Ectodermal cell (in vitro differentiated cells): ENCODE results near the gene SLC9A3.

Experiments used
- H3K27ac ChIP-seq: 2 replicates; pipeline ENCODE4 v1.7.0; 2013; ENCODE audit warnings: mild to moderate bottlenecking, low read depth, low read length; ENCODE audit not compliant: insufficient read depth, poor library complexity, severe bottlenecking
- H3K27me3 ChIP-seq: 2 replicates; pipeline ENCODE4 v1.7.0; 2013; ENCODE audit warnings: mild to moderate bottlenecking, low read length; ENCODE audit not compliant: insufficient read depth, control insufficient read depth, poor library complexity, severe bottlenecking
- H3K36me3 ChIP-seq: one replicate; pipeline ENCODE4 v1.7.0; 2013; ENCODE audit warnings: low read length; ENCODE audit not compliant: control insufficient read depth, insufficient read depth
- H3K4me1 ChIP-seq: one replicate; pipeline ENCODE4 v1.7.0; 2013; ENCODE audit warnings: low read length; ENCODE audit not compliant: control insufficient read depth, insufficient read depth
- H3K4me3 ChIP-seq: 2 replicates; pipeline ENCODE4 v1.7.0; 2013; ENCODE audit warnings: low read depth, low read length, control low read depth; ENCODE audit not compliant: insufficient read depth
- H3K9me3 ChIP-seq: 2 replicates; pipeline ENCODE4 v1.7.0; 2013; ENCODE audit warnings: mild to moderate bottlenecking, low read length, moderate library complexity; ENCODE audit not compliant: control insufficient read depth
- WGBS, 2 experiments: methylation state at CpG; one replicate each; pipeline ENCODE4 v1.1.7; 2013; ENCODE audit warnings: missing lambda C conversion rate in 2 of 2; 5-methylcytosine and 5-hydroxymethylcytosine counted together

The SLC9A3 gene

DNA sequence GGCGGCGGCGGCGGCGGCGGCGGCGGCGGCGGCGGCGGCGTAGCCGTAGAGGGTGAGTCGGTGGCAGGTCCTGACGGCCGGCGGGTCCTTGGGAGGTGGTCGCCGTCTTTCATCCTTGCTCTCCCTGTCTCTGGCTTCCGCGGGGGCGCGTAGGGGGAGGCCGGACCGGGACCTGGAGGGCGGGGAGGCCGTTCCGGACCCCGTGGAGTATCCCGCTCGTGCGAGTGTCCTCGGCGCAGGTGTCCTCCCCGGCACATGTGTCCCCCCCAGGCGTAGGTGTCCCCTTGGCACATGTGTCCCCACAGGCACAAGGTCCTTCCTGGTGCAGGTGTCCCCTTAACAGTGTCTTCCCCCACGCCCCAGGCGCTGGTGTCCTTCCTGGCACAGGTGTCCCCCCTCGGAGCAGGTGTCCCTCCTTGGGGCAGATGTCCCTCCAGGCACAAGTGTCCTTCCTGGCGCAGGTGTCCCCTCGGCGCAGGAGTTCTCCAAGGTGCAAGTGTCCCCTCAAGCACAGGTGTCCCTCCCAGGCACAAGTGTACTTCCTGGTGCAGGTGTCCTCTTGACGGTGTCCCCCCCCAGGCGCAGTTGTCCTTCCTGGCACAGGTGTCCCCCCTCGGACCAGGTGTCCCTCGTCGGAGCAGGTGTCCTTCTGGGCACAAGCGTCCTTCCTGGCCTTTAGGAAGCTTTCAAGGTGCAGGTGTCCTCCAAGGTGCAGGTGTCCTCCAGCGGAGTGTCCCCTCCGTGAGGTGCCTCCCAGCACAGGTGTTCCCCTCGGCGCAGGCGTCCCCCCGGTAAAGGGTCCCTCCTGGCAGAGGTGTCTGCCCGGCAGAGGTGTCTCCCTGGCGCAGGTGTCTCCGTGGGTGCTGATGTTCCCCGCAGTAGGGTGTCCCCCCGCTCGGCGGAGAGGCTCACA lies 80.8 kb downstream of the SLC9A3 start:
- H3K27ac ChIP-seq: no peak overlapping the region
- H3K4me1 ChIP-seq: peaks cover 14% of the 10 kb centered on the region
- peaks cover 18% of the 10 kb centered on the region for H3K36me3 ChIP-seq
- H3K27me3 ChIP-seq: no peaks in the 10 kb centered on the region
- H3K9me3 ChIP-seq: no peaks in the 10 kb centered on the region
- peak overlapping the region; percentile 95 for H3K4me3 ChIP-seq
- 22 to 23% methylated on average over 62 of the region's 62 CpGs for WGBS, 2 experiments

- H3K27ac ChIP-seq: no peak within 1 kb of the TSS
- H3K4me1 ChIP-seq: peaks cover 14% of the 10 kb centered on the region
- H3K9me3 ChIP-seq: no peaks in the 10 kb centered on the region
- no peaks in the 10 kb centered on the region for H3K27me3 ChIP-seq
- H3K4me3 ChIP-seq: peak within 1 kb of the TSS; percentile 95
- H3K36me3 ChIP-seq: peaks cover 11% of the 10 kb centered on the region
- WGBS, 2 experiments: 8% methylated on average over 73 of the region's 73 CpGs
Observed at GRCh38 chr5:442335-443238, 81.7 kb downstream of the SLC9A3 start, which contains the start of gene EXOC3. TSS of gene EXOC3 (plus strand) at chr5:443176. CDS start at chr5:446206, 3,030 bp downstream.

DNA sequence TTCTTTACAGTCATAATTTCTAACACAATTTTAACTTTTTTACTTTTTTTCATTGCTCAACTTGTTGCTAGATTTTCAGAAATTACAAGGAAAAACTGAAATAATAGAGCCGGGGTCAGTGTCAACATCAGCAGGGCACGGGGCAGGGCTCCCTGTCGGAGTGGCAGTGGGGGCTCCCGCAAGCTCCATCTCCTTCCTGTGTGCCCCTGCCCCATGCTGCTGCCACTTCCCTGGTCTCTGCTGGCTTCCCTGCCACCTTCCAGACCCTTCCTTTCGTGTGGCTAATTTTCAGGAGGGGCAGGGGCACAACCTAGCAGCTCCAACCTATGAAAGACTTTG lies 82.3 kb downstream of the SLC9A3 start:
- Histone ChIP-seq H3K4me1 (peaks cover 14% of the 10 kb centered on the region), H3K36me3 (peaks cover 5% of the 10 kb centered on the region), H3K27me3 (no peaks in the 10 kb centered on the region), H3K27ac (no peak overlapping the region), H3K4me3 (peak overlapping the region; percentile 95), H3K9me3 (no peaks in the 10 kb centered on the region)
- WGBS, 2 experiments: 88 to 90% methylated on average over 5 of the region's 5 CpGs

GRCh38 chr5:440401-441201 lies 83.6 kb downstream of the SLC9A3 start:
- Histone ChIP-seq H3K9me3 (no peaks in the 10 kb centered on the region), H3K27me3 (no peaks in the 10 kb centered on the region), H3K36me3 (no peaks in the 10 kb centered on the region), H3K4me3 (no peak overlapping the region), H3K27ac (no peak overlapping the region), H3K4me1 (peaks cover 14% of the 10 kb centered on the region)
- WGBS, 2 experiments: 84 to 86% methylated on average over 18 of the region's 18 CpGs

GRCh38 chr5:439636-440035 lies 84.6 kb downstream of the SLC9A3 start:
- Histone ChIP-seq H3K36me3 (no peaks in the 10 kb centered on the region), H3K27me3 (no peaks in the 10 kb centered on the region), H3K4me1 (peaks cover 14% of the 10 kb centered on the region), H3K4me3 (no peak overlapping the region), H3K27ac (no peak overlapping the region), H3K9me3 (no peaks in the 10 kb centered on the region)
- WGBS, 2 experiments: 89% methylated on average over 14 of the region's 14 CpGs

GRCh38 chr5:439181-439580 lies 85.1 kb downstream of the SLC9A3 start:
- 92% methylated on average over 8 of the region's 8 CpGs for WGBS, 2 experiments
- H3K4me3 ChIP-seq: no peak overlapping the region

DNA sequence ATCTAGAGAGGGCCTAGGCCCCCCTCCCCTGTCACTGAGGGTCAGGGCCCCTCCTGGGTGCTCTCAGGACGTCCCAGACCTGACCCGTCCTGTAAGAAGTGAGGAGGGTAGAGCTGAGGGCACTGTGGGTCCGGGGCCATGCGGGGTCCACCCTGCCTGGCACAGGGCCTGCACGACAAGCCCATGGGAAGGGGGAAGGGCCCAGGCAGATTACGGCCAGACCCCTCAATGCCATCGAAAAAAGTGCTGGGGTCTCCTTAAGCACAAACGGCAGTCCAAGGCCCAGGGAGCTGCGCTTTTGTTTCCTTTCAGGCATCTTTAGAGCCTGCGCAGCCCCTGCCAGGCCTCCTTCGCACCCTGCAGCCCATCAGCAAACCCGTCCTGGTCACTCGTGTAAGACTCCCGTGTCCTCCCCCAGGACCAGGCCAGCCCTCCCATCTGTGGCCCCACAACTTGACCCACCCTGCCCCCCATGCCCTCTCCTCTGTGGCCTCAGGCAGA lies 85.7 kb downstream of the SLC9A3 start:
- Histone ChIP-seq H3K27ac (no peak overlapping the region), H3K27me3 (no peaks in the 10 kb centered on the region), H3K9me3 (no peaks in the 10 kb centered on the region), H3K4me1 (peaks cover 7% of the 10 kb centered on the region), H3K36me3 (no peaks in the 10 kb centered on the region), H3K4me3 (no peak overlapping the region)
- WGBS, 2 experiments: 88% methylated on average over 14 of the region's 14 CpGs

More at GRCh38 chr5:439181-439580, 85.1 kb downstream of the SLC9A3 start:
- no peaks in the 10 kb centered on the region for H3K27me3 ChIP-seq
- H3K4me1 ChIP-seq: peaks cover 13% of the 10 kb centered on the region
- H3K36me3 ChIP-seq: no peaks in the 10 kb centered on the region
- H3K27ac ChIP-seq: no peak overlapping the region
- no peaks in the 10 kb centered on the region for H3K9me3 ChIP-seq

DNA sequence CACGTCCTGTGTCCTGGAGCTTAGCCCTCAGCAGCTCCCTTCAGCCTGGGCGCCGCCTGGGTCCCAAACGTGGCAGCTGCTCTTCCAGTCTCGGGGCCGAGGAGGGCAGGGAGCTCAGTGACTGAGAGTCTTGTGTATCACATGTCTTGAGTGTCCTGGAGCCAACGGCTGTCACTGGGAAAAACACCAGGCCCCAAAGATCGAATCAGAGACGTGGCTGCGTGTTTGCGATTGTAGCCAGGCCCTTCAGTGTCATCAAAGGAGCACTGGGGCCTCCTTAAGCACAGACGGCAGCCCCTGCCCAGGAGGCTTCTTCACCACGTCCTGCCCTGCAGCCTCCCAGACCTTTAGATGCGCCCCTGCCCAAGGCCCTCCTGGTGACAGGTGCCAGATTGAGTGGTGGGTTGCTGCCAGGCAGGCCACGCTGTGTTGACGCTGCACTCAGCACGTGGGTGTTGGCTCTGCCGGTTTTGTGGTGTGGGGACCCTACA lies 86.9 kb downstream of the SLC9A3 start:
- H3K9me3 ChIP-seq: no peaks in the 10 kb centered on the region
- H3K27ac ChIP-seq: no peak overlapping the region
- H3K4me3 ChIP-seq: no peak overlapping the region
- 89 to 93% methylated on average over 18 of the region's 18 CpGs for WGBS, 2 experiments
- H3K36me3 ChIP-seq: no peaks in the 10 kb centered on the region
- H3K27me3 ChIP-seq: no peaks in the 10 kb centered on the region
- H3K4me1 ChIP-seq: peaks cover 6% of the 10 kb centered on the region

GRCh38 chr5:436641-436975 lies 87.6 kb downstream of the SLC9A3 start:
- no peak overlapping the region for H3K4me3 ChIP-seq
- H3K27ac ChIP-seq: no peak overlapping the region
- no peaks in the 10 kb centered on the region for H3K9me3 ChIP-seq
- H3K36me3 ChIP-seq: no peaks in the 10 kb centered on the region
- H3K4me1 ChIP-seq: no peaks in the 10 kb centered on the region
- 71 to 75% methylated on average over 5 of the region's 5 CpGs for WGBS, 2 experiments
- no peaks in the 10 kb centered on the region for H3K27me3 ChIP-seq
